OCI-LY7 (cell line): Measurements from ENCODE around the gene PRRG2.

Experiments used
- EZH2phosphoT487 ChIP-seq: fragments of 200-600 bp; sonication (generic); IDR thresholded peaks from 2 replicates; pipeline ENCODE4 v1.6.1; 2018; ENCODE audit warnings: low read depth, borderline replicate concordance, mild to moderate bottlenecking, mixed run types, antibody characterized with exemption, low read length, moderate library complexity, mixed read lengths
- TF ChIP-seq, protein P1 (sequence below): fragments of 200-600 bp; sonication (generic); conservative IDR thresholded peaks from 2 replicates; pipeline ENCODE4 v1.5.1; 2014; ENCODE audit warnings: mild to moderate bottlenecking, antibody characterized with exemption, low read length, moderate library complexity, mixed read lengths

DNA sequence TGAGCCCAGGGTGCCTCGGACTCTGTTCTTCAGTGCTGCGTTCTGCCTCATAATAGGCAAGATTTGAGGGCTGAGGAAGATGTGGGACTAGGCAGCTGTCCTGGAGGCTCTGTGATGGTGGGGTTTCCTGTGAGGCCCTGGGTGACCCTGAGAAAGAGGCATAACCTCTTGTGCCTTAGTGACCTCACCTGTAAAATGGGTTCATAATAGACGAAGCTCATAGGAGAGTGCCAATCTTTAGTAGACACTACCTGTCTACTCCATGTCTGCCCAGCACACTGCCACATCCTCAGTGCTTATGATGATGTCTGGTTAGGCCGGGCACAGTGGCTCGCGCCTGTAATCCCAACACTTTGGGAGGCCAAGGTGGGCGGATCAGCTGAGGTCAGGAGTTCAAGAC lies 35.4 kb downstream of the PRRG2 start:
- TF ChIP-seq, protein P1, sequence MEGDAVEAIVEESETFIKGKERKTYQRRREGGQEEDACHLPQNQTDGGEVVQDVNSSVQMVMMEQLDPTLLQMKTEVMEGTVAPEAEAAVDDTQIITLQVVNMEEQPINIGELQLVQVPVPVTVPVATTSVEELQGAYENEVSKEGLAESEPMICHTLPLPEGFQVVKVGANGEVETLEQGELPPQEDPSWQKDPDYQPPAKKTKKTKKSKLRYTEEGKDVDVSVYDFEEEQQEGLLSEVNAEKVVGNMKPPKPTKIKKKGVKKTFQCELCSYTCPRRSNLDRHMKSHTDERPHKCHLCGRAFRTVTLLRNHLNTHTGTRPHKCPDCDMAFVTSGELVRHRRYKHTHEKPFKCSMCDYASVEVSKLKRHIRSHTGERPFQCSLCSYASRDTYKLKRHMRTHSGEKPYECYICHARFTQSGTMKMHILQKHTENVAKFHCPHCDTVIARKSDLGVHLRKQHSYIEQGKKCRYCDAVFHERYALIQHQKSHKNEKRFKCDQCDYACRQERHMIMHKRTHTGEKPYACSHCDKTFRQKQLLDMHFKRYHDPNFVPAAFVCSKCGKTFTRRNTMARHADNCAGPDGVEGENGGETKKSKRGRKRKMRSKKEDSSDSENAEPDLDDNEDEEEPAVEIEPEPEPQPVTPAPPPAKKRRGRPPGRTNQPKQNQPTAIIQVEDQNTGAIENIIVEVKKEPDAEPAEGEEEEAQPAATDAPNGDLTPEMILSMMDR, result no peak
- TF ChIP-seq EZH2phosphoT487, result no peak
